ENCODE results near the gene HSF2BP.

GRCh38 chr21:43688906-43689305 is 29.6 kb upstream of the HSF2BP start:
- TF ChIP-seq CTCF (IDR thresholded peaks at IDR 0.05): no peak
- no peak for TF ChIP-seq MAX (IDR thresholded peaks at IDR 0.05; ENCODE audit: low read depth)
- TF ChIP-seq REST (IDR thresholded peaks at IDR 0.05; ENCODE audit: low read depth, low read length): no peak
- no peak for TF ChIP-seq RCOR1 (IDR thresholded peaks at IDR 0.05; ENCODE audit: low read length)
- TF ChIP-seq RFX5 (IDR thresholded peaks at IDR 0.05; ENCODE audit: low read length): no peak
- TF ChIP-seq IRF3 (IDR thresholded peaks at IDR 0.05; ENCODE audit: low read depth, low read length): no peak
- no peak for TF ChIP-seq RAD21 (IDR thresholded peaks at IDR 0.05; ENCODE audit: low read length)
- TF ChIP-seq EP300 (IDR thresholded peaks at IDR 0.05; ENCODE audit: borderline replicate concordance in 1 of 2, low read depth in 1 of 2, low read length in 1 of 2): no peak
